ENCODE data around the gene POC1B. TPM values are rescaled to one million over a fixed set of nuclear protein-coding genes. Genes with fewer than 3 reads are reported as not detected.

POC1B gene
- total RNA-seq, 1 experiment from 2014 or later: 13.6 TPM

DNA sequence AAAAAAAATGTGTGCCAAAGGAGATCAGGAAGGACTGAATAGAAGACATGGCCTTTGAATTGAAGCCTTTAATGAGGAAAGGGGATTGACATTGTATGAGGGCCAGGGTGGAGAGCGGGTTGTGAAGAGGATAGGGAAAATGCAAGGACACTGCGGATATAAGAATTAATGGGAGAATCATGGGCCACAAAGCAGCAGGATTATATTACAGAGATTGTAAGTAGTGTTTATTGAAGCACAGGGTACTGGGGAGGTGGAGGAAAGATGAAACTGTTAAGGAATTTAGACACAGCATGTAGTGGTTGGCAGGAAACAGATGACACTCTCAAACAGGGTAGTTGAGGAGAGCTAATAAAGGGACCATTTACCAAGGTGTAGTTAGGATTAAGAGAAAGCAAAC is 16.4 kb upstream of the POC1B start:
- no peaks in the 10 kb centered on the region for H3K27me3 ChIP-seq (ENCODE audit: insufficient read depth, low read depth)
- H3K9me2 ChIP-seq (ENCODE audit: insufficient read depth): no peaks in the 10 kb centered on the region
- H3F3A ChIP-seq (ENCODE audit: insufficient read depth, low read depth): no peaks in the 10 kb centered on the region
- ChIA-PET CTCF (no interaction called here), POLR2A (ENCODE audit: unreplicated experiment) (no interaction called here)
- H3K27ac ChIP-seq: no peak overlapping the region
- H2AFZ ChIP-seq: no peak overlapping the region
- no peaks in the 10 kb centered on the region for H4K20me1 ChIP-seq (ENCODE audit: insufficient read depth)
- no peak for DNase-seq
- H3K4me2 ChIP-seq: no peak overlapping the region
- no peaks in the 10 kb centered on the region for H3K36me3 ChIP-seq (ENCODE audit: low read depth)
- no peaks in the 10 kb centered on the region for H3K9me3 ChIP-seq (ENCODE audit: insufficient read depth, low read depth)
- TF ChIP-seq, protein P1, sequence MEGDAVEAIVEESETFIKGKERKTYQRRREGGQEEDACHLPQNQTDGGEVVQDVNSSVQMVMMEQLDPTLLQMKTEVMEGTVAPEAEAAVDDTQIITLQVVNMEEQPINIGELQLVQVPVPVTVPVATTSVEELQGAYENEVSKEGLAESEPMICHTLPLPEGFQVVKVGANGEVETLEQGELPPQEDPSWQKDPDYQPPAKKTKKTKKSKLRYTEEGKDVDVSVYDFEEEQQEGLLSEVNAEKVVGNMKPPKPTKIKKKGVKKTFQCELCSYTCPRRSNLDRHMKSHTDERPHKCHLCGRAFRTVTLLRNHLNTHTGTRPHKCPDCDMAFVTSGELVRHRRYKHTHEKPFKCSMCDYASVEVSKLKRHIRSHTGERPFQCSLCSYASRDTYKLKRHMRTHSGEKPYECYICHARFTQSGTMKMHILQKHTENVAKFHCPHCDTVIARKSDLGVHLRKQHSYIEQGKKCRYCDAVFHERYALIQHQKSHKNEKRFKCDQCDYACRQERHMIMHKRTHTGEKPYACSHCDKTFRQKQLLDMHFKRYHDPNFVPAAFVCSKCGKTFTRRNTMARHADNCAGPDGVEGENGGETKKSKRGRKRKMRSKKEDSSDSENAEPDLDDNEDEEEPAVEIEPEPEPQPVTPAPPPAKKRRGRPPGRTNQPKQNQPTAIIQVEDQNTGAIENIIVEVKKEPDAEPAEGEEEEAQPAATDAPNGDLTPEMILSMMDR (conservative IDR thresholded peaks at IDR 0.05): no peak
- no peak for TF ChIP-seq EZH2 (IDR thresholded peaks at IDR 0.05; ENCODE audit: low read depth)
- H3K4me3 ChIP-seq: no peak overlapping the region
- BruUV-seq (replicated peaks): no TSS peak
- intact Hi-C loops (cut with micrococcal nuclease; ENCODE audit: unreplicated experiment): loop anchor here (2.0 to 10.0 kb wide), 6 partner anchors 165 to 1399 kb away; partner anchors contain the start of gene ATP2B1
- H3K79me2 ChIP-seq (ENCODE audit: low read depth): no peaks in the 10 kb centered on the region
- no peaks in the 10 kb centered on the region for H3K4me1 ChIP-seq (replicated peaks; ENCODE audit: insufficient read depth)

DNA sequence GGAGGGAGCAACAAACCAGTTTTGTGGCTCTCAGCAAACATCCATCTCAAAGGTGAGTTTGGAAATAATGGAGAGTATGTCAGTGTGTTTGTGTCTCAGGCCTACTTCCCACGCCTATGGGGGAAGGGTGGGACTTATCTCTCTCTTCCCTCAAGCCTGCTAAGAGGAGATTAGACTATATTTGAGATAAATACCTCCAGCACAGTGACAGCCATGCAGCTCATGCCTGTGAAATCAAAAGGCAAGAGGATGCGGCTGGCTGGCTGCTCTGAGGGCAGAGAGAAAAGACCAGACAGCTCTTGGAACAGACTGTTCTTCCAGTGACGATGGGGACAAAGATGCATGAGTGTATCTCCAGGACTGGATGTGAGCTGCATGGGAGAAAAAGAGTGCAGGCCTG is 14.7 kb upstream of the POC1B start:
- intact Hi-C loops (cut with micrococcal nuclease; ENCODE audit: unreplicated experiment): loop anchor here (5.0 to 10.0 kb wide), 5 partner anchors 167 to 1314 kb away; partner anchors contain the start of gene ATP2B1
- CTCF ChIA-PET: no interaction called here

DNA sequence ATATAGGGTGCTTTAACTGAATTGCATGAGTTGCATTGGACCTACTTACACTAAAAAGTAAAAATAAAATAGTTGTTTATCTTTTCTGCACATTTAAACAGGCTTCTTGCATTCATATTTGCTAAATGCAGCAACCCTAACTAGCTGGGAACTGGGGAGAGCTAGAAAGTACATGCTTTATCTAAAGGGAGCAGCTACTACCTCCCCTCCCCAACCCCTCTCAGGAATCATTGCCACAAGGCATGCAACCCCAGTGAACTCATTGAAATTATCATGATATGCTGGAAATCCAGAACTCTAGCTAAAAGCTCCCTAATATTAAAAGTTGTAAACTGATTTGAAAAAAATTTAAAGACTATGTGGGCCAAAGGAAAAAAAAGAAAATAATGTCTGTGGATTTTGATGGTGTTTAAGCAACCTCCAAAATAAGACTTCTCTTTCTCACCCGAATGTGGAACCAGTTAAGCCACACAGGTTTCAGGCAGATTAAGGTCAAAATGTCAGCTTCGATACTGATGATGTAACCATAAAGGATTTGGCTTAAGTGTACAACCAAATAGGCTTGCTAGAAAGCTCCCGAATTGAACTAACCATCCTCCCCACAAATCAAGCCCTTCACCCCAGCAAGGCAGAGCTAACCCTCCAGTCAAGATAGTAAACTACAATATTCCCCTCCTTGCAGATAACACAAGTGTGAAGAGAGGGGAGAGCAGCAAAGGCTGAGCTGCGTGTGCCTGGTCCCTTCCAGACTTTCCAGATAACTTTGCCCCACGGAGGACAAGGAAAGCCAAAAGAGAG is 13.8 kb upstream of the POC1B start:
- Histone ChIP-seq H3K9me2 (ENCODE audit: insufficient read depth) (no peaks in the 10 kb centered on the region), H3K4me3 (no peak overlapping the region), H2AFZ (no peak overlapping the region), H4K20me1 (ENCODE audit: insufficient read depth) (no peaks in the 10 kb centered on the region), H3K4me1 (replicated peaks; ENCODE audit: insufficient read depth) (no peaks in the 10 kb centered on the region), H3F3A (ENCODE audit: insufficient read depth, low read depth) (no peaks in the 10 kb centered on the region), H3K27me3 (ENCODE audit: insufficient read depth, low read depth) (no peaks in the 10 kb centered on the region), H3K9me3 (ENCODE audit: insufficient read depth, low read depth) (no peaks in the 10 kb centered on the region), H3K79me2 (ENCODE audit: low read depth) (no peaks in the 10 kb centered on the region), H3K4me2 (no peak overlapping the region), H3K36me3 (ENCODE audit: low read depth) (no peaks in the 10 kb centered on the region), H3K27ac (no peak overlapping the region)
- no peak for DNase-seq
- ChIA-PET POLR2A (ENCODE audit: unreplicated experiment) (no interaction called here), CTCF (no interaction called here)
- TF ChIP-seq, protein P1 (conservative IDR thresholded peaks at IDR 0.05): no peak
- TF ChIP-seq EZH2 (IDR thresholded peaks at IDR 0.05; ENCODE audit: low read depth): no peak
- BruUV-seq (replicated peaks): no TSS peak
- intact Hi-C loops (cut with micrococcal nuclease; ENCODE audit: unreplicated experiment): loop anchor here (5.0 to 10.0 kb wide), 5 partner anchors 168 to 1315 kb away; partner anchors contain the start of gene ATP2B1

More for the DNA sequence above, 14.7 kb upstream of the POC1B start:
- H3F3A ChIP-seq (ENCODE audit: insufficient read depth, low read depth): no peaks in the 10 kb centered on the region
- no peak overlapping the region for H3K4me3 ChIP-seq
- no peaks in the 10 kb centered on the region for H3K9me3 ChIP-seq (ENCODE audit: insufficient read depth, low read depth)
- H3K9me2 ChIP-seq (ENCODE audit: insufficient read depth): no peaks in the 10 kb centered on the region
- H2AFZ ChIP-seq: no peak overlapping the region
- DNase-seq: no peak
- H4K20me1 ChIP-seq (ENCODE audit: insufficient read depth): no peaks in the 10 kb centered on the region
- H3K27ac ChIP-seq: no peak overlapping the region
- no TSS peak for BruUV-seq (replicated peaks)
- H3K79me2 ChIP-seq (ENCODE audit: low read depth): no peaks in the 10 kb centered on the region
- no peaks in the 10 kb centered on the region for H3K4me1 ChIP-seq (replicated peaks; ENCODE audit: insufficient read depth)
- H3K36me3 ChIP-seq (ENCODE audit: low read depth): no peaks in the 10 kb centered on the region
- H3K27me3 ChIP-seq (ENCODE audit: insufficient read depth, low read depth): no peaks in the 10 kb centered on the region
- POLR2A ChIA-PET (ENCODE audit: unreplicated experiment): no interaction called here
- TF ChIP-seq, protein P1 (conservative IDR thresholded peaks at IDR 0.05): no peak
- no peak for TF ChIP-seq EZH2 (IDR thresholded peaks at IDR 0.05; ENCODE audit: low read depth)
- no peak overlapping the region for H3K4me2 ChIP-seq
